GM21360 (cell line): ENCODE measurements around the gene COG5.

ENCODE experiments used
- ATAC-seq: cut with Tn5 transposase; IDR thresholded peaks from one replicate; pipeline ENCODE4 v1.9.1; 2021; ENCODE audit warnings: mild to moderate bottlenecking, moderate library complexity; ENCODE audit not compliant: unreplicated experiment

The COG5 gene

DNA sequence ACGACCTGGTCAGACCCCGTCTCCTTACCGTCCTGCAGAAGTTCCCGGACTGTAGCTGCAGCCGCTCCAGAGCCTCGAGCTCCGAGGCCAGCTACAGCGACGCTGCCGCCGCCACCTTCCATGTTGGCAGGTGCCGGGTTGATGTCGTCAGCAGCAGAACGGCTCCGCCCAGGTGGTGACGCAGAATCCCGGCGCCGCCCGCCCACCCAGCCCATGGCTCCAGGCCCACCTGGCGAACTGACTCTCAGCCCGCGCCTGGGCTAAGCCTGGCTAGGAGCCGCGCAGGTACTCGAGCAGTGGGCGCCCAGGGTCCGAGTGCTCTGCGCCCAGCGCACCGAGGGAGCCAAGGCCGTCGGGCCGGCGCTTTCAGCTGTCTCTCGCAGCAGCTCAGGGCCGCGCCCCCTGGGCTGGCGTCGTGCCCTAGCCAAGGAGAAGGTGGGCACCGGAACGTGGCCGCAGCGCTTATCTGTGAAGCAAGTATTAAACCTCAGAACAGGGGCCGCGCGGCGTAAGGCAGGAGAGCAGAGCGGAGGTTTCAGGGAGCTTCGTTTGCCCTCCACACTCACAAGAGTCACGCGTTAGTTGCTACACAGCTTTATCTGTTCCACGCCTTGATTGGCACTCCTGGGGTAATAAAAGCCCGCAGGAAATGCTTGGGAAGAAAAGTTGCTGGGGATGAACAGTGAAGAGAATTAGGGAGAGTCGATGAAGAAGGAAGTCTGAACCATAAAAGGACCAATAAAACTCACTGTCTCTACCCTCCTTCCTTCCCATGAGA, at the start of gene COG5, which contains the start of gene DUS4L:
Gene COG5, minus strand, starts transcription at position 146 of the 778 bp plus-strand sequence. Its CDS starts 24 bp downstream, at position 122.
Gene DUS4L, plus strand, starts transcription at position 197 of the 778 bp plus-strand sequence. CDS start 3,100 bp downstream, outside the sequence.
- peak; percentile 89 for ATAC-seq

DNA sequence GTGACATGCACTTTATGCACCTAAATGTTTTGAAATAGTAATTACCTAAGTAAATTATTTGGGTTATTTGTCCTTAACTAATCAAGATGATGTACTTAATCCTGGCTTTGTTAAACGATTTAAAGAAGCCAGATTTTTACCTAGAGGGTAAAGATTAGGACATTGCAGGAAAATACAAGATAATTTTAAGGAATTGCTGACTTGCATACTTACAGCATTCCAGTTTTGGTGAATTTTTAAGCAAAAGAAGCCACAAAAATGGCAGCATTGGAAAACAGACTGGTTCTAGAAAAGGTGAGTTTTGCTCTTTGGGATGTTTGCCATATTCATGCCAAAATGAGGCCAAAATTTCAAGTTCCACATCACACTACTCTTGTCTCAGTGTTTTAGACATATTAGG, 49.7 kb upstream of the COG5 start:
- ATAC-seq: no peak

DNA sequence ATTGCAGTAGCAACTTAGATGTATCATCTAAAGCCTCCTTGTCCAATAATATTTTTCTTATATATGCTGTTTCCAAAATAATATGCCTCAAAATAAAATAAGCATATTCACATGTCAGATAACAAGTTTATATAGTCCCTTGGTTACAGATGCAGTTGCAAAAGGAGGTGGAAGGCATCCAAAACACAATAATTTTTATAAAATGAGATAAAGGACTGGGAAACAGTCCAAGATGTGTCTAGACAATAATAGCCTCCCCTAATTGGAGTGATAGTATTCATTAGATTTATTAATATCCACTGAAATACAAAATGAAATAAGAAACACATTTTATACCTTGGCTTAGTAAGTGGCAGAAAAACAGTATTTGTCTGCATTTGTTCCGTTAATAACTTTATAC, 46.6 kb upstream of the COG5 start:
- no peak for ATAC-seq

DNA sequence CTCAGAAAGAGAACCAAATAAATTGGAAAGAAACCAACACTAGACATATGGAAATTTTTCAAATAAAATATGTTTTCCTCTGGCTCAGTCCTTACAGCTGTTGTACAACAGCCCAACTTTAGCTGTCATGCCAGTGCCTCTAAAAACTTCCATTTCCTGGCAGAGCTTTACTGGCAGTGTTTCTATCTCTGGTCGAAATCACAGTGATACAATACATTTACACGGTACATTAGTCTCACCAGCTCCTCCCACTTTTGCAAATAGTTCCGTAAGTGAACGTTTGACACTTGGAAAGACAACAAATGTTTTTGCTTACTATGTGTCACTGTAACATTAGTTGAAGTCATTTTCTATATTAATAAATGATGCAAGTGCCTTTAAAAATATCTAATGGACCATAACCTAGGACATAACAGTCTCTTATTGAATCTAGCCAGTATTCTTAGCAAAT, 46.1 kb upstream of the COG5 start:
- no peak for ATAC-seq

DNA sequence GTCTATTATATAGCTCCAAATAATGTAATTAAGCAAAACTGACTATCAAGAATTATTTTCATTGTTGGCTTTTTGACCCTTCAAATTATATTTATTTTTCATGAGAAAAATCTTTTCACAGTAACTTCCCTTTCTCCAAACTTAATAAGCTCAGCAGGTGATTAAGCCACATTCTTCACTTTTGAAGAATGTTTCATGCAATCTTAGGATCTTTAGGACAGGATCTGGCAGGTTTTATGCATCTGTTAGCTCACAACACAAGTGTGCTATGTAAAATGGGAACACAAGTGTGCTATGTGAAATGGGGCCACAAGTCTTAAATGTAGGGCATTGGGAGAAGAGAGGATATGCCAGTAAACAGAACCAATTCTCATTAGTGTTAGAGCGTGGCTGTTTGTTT, 42.6 kb upstream of the COG5 start:
- ATAC-seq: no peak

DNA sequence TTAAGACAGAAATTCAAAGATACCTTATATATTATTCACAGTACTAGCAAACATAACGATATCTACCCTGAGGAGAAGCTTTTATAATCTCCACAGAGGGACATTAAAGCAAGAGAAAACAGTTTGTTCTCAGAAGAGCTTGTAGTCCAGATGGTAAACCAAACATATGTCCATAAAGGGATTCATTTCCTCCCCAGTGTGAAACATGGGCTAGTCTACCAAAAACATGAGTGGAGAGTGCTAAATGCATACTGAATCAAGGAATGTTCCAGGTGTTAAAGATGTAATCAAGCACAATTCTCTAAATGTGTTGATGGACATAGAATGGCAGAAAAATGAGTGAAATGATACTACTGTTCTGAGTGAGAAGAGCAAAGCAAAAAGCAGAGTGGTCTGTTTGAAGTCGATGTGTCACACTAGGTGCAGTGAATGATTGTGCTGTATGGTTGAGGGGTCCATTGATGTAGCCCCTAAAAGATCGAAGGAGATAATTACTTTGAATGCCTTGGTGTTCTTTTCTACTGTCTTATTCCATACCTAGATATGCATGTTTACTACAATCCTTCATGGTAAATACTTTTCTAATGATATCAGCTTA, 41.6 kb upstream of the COG5 start:
- ATAC-seq: no peak

DNA sequence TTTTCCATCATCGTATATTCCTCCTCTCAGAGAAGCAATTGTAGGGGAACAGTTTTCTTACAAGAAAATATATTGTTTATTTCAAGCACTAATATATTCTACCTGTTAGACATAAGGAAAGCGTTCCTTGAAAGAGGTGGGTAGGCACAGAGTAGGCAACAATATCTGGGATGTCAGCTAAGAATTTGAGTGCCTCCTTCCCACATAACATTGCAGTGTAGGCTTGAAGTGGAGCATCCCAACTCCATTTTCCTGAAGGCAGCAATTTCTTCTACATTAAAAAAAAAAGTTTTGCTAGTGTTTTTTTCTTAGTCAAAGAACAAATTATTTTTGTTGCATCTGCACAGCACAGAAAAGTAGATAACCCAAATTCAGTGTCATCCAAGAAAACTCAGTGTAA, 37.1 kb upstream of the COG5 start:
- no peak for ATAC-seq

DNA sequence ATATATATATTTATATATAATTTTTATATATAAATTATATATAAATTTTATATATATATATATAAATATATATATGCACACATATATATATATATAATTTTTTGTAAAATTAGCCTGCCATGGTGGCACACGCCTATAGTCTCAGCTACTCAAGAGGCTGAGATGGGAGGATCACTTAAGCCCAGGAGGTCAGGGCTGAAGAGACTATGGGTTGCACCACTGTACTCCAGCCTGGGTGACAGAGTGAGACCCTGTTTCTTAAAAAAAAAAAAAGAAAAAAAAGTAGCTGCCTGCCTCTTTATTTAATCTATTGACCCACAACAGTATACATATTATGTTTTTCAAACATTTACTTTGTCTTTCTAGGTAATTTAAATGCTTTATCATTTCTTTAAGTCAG, 35.5 kb upstream of the COG5 start:
- ATAC-seq: no peak

DNA sequence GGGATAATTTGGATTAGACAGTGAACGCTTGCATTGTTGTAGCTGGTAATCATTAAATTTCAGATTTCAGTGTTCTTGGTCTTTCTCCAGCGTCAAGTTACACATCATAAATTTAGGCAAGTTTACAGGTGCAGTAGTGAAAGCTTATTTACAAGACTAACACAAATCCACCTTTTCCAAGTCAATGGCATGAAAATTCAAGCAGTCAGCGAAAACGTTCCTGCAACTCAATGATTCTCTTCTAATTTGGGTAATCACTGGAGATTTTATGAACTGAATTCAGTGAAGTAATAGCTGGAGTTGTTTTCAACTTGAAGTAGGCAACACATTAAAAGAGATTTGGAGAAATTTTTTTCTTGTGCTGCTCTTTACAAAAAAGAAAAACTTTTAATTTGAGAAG, 34.2 kb upstream of the COG5 start:
- ATAC-seq: no peak

DNA sequence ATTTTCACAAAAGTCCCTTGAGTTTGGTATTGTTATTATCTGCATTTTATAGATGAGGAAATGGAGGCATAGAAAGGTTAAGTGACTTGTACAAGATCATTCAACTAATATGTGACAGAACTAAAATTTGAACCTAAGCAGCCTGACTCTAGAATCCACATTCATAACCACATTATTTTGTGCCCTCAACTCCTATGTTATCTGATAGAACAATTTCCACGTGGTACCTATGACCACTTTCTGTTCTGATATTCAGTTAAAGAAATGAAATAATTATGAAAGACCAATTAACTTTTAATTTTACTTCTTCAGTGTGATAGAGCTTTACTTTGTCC, 33.8 kb upstream of the COG5 start:
- ATAC-seq: no peak

DNA sequence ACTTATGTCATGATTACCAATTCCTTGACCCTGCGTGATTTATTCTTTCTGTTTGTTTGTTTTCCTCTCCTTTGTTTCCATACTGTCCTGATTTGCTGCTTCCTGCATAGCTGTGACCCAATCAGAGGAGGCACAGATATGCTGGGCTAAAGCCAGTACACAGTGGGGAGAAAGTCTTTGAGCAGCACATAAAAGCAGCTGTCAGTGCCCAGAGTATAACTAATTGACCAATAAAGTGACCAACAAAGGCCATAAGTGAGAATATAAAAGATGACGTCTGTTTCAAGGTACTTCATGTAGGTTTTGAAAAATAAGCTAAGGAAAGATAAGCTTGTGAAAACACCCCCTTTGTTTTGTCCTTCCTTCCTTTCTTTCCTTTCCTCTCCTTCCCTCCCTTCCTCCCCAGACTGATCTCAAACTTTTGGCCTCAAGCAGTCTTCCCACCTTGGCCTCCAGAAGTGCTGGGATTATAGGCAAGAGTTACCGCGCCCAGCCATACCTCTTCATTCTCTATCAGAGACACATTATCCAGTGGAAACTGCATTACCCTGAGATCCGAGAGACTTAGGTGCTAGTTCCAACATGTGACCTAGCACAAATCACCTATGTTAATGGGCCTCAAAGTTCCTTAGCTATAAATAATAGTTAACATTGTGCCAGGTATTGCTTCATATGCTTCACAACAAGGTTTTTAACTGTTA, 33.3 kb upstream of the COG5 start:
- ATAC-seq: no peak

DNA sequence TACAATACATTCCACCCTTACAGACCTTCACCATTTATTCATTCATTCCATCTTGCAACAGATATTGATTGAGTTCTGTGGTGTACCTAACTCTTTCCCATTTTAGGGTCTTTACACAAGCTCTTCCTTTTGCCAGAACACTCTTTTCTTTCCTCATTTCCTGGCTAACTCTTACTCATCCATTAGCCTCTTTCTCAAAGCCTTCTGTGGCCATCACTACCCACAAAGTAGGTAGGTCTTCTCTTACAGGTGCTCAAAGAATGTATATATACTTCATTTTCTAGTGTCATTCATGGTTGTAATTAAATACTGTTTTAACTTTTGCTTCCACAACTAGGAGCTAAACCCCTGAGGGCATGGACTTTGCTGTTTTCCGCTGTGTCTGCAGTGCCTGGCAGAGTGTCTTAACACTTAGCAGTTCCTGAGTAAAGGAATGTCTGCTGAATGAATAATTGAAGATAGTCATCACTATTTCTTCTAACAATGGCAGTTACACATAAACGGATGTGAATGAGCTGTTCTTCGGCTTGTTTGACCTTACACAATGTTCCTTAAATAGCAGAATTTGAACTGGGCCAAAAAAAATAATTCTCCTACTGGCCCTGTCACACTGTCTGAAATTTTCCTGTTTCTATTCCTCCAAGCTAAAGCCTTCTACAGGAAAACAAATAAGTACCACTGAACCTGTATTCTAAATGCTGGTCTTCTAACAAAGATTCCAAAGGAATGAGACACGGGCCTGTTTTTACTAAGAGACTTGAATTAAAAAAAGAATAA, 31.4 kb upstream of the COG5 start:
- ATAC-seq: no peak

DNA sequence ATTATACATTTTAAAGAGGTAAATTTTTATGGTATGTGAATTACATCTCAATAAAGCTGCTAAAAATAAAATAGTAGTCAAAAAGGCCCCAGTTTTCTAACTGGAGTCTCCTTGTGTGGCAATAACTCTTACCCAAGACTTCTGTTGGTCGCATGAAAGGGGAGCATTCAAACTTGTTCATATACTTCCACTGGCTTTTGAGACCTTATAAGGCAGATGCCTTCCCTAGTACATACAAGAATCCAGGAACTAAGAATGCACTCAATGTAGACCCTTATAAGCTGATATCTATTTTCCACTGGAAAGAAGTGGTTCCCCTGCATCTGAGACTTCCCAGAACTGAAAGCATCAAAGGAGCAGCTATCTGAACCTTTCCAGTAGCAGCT, 29.3 kb upstream of the COG5 start:
- no peak for ATAC-seq

DNA sequence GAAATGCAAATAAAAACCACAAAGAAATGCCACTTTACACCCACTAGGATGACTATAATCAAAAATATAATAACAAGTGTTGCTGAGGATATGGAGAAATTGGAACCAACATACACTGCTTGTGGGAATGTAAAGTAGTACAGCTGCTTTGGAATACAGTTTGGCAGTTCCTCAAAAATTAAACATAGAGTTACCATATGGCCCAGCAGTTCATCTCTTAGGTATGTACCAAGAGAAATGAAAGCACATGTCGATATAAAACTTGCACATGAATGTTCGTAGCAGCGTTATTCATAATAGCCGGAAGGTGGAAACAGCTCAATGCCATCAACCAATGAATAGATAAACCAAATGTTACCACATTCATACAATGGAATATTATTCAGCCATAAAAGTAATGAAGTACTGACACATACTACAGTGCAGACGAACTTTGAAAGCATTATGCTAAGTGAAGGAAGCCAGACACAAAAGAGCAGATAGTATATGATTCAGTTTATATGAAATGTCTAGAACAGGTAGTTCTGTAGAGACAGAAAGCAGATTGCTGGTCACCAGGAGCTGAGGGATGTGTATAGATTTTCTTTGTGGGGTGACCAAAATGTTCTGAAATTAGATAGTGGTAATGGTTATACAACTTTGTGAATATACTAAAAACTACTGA, 28.8 kb upstream of the COG5 start:
- no peak for ATAC-seq

DNA sequence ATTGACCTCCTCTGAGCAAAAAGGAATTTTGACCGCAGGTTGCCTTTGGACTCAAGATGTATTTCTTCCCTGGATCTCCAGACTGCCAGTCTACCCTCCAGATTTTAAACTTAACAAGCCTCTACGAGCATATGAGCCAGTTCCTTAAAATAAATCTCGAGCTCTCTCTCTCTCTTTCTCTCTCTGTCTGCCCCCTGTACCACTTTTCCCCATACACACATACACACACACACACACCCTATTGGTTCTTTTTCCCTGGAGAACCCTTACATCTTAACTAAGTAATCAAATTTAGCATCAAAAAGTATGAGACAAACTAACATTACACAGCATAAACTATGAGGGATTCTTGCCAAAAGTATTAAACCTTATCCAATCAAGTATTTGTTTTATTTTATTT, 27.7 kb upstream of the COG5 start:
- no peak for ATAC-seq

DNA sequence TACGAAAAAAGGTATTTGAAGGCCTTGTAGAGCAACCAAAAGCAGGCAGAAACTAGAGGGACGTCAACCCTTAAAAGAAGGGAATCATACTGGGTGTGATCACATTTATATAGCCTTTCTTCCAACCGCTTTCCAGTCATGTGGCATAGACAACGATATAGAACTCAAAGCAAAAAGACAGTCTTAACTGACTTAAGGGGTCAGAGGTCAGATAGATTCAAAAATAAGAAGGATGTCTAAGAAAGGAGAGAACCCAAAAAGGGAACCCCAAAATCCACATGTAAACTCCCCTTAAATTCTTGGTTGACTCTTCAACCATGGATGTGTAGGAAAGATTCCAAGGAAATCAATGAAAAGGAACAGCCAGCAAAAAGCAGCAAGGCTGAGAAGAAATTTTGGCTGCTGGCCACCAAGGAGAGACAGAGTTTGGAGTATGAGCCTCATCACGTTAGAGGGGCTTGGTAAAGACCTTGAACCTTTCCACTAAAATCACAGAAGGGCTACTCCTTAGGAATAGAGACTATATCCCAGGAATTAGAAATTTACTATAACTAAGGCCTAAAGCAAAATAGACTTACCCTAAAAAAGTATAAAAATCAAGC, 24.9 kb upstream of the COG5 start:
- no peak for ATAC-seq

DNA sequence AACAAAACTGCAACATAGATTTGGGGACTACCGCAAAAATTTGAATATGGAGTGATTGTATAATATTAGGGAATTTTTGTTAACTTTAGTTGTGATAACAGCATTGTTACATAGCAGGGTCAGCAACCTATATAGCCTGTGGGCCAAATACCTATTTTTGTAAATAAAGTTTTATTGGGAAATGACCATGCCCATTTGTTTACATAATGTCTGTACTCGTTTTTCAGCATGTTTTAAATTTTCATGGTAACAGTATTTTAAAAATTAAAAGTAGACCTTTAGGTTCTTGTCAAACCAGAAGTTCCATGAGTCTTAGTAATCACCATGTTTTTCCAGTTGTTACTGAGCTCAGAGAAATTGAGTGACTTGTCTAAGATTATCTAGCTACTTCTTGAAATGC, 21.0 kb upstream of the COG5 start:
- no peak for ATAC-seq

DNA sequence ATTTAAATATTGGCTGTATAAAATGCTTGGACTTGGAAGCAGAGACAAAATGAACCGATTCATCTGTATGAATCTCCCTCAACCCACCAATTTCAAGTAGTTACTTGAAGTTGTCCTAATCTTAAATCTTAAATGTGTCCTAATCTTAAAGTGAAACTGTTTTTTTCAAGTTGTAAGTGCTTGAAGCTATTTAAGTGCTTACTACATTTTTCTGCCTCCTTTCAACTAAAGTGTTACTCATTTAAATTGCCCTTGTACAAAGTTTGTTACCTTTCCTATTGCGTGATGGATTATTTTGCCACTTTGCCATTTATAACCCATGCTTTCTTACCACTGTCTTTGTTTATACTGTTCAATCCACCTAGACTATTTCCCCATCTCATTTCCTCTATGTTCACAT, 19.2 kb upstream of the COG5 start:
- no peak for ATAC-seq

DNA sequence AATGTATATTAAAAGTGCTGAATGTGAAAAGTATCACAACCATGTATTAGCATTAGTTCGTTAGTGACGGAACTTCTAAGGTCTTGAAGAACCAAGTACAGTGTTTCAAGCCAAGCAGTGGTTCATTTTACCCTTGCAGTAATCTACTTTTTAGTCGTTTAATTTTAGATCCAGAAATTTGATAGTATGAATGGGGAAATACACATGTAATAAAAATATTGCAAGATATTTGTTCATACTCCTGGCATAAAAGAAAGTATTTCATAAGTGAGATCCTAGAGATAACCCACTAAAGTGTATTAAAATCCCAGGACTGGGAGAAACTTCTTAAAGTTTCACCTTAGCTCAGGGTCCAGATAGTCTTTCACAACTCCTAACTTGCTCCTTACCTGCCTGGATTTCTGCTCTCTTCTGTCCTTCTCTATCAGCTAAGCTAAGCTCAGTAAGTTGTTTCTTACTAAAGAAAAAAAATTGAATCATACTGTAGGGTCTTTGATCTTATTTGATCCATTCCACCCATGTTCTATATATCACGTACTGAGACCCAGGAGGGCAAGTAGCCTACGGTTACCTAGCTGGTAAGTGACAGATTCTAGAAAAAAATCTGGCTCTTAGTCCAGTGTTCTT, 17.8 kb upstream of the COG5 start:
- no peak for ATAC-seq
